Endothelial cell of umbilical vein (primary cell): Measurements from ENCODE around the gene CACNA1B. TPM values are rescaled to one million over a fixed set of nuclear protein-coding genes. Genes with fewer than 3 reads are reported as not detected.

Experiments used
- BruUV-seq: library from RNA; stranded (reverse); fragments of 400-500 nt; replicated peaks from 2 replicates; lab custom pipeline; 2021; lab: Mats Ljungman, UMichigan
- CTCF ChIA-PET: fragments of 300-600, 350-600 bp; sonication (Branson Sonifier 250); formaldehyde crosslinking; loops from one replicate; lab custom pipeline; 2021; ENCODE audit warnings: antibody characterized with exemption, inconsistent platforms; lab: Charles Lee
- POLR2A ChIA-PET: fragments of 300-600, 350-600 bp; sonication (Branson Sonifier 250); formaldehyde crosslinking; loops from one replicate; lab custom pipeline; 2021; ENCODE audit warnings: antibody characterized with exemption, inconsistent platforms; lab: Charles Lee
- DNase-seq: peaks from one replicate; pipeline ENCODE4 v3.0.0-alpha.2; 2011; ENCODE audit warnings: low read depth, low spot score
- FAIRE-seq: peaks from 2 replicates; lab custom pipeline; 2011; peaks lifted over from hg19 to GRCh38; lab: Jason Lieb, UNC
- H2AFZ ChIP-seq: 2 replicates; pipeline ENCODE4 v1.6.0; 2012; ENCODE audit warnings: low read depth, low read length, control low read depth, inconsistent platforms
- H3K27ac ChIP-seq: 2 replicates; pipeline ENCODE4 v1.5.1; 2011; ENCODE audit warnings: low read depth, mild to moderate bottlenecking, control low read depth, low read length, moderate library complexity; ENCODE audit not compliant: insufficient read depth
- H3K27me3 ChIP-seq, 2 experiments: 2 replicates each; pipeline versions ENCODE4 v1.6.0 to v1.6.1; 2011; ENCODE audit warnings: low read length in 2 of 2, mixed read lengths in 1 of 2; ENCODE audit not compliant: control insufficient read depth in 2 of 2, insufficient read depth in 2 of 2
- H3K36me3 ChIP-seq, 2 experiments: 2 replicates in 1 of 2; 3 replicates in 1 of 2; pipeline ENCODE4 v1.5.1; 2011; ENCODE audit warnings: low read length in 2 of 2, mild to moderate bottlenecking in 1 of 2, moderate library complexity in 1 of 2; ENCODE audit not compliant: control insufficient read depth in 2 of 2, insufficient read depth in 2 of 2; ENCODE audit errors: extremely low read depth in 1 of 2
- H3K4me1 ChIP-seq: 3 replicates; pipeline ENCODE4 v1.5.1; 2011; ENCODE audit warnings: mild to moderate bottlenecking, low read length; ENCODE audit not compliant: control insufficient read depth, insufficient read depth; ENCODE audit errors: extremely low read depth
- H3K4me2 ChIP-seq: 2 replicates; pipeline ENCODE4 v1.6.1; 2011; ENCODE audit warnings: low read length, control low read depth, mixed read lengths; ENCODE audit not compliant: insufficient read depth
- H3K4me3 ChIP-seq, 3 experiments: fragments of 200-600 bp in 1 of 3; sonication (generic), shearing (Covaris generic) in 1 of 3; replicated peaks in 1 of 3; 2 replicates each; pipeline ENCODE4 v1.5.1; 2011 to 2016; ENCODE audit warnings: control low read depth in 3 of 3, low read length in 3 of 3, mild to moderate bottlenecking in 2 of 3, inconsistent platforms in 1 of 3, low read depth in 1 of 3, moderate library complexity in 1 of 3; ENCODE audit not compliant: insufficient read depth in 1 of 3
- H3K79me2 ChIP-seq: 2 replicates; pipeline ENCODE4 v1.6.0; 2012; ENCODE audit warnings: low read length, inconsistent platforms; ENCODE audit not compliant: control insufficient read depth, insufficient read depth
- H3K9ac ChIP-seq: replicated peaks from 2 replicates; pipeline ENCODE3; 2011; ENCODE audit warnings: low read length, control low read depth; ENCODE audit not compliant: insufficient read depth; ENCODE audit errors: extremely low read depth
- H3K9me1 ChIP-seq: replicated peaks from 3 replicates; pipeline ENCODE4 v1.6.0; 2011; ENCODE audit warnings: mild to moderate bottlenecking, low read length; ENCODE audit not compliant: control insufficient read depth, insufficient read depth; ENCODE audit errors: extremely low read depth
- H3K9me3 ChIP-seq: replicated peaks from 2 replicates; pipeline ENCODE4 v1.5.1; 2012; ENCODE audit warnings: low read length, inconsistent platforms; ENCODE audit not compliant: control insufficient read depth, insufficient read depth
- H4K20me1 ChIP-seq: replicated peaks from 2 replicates; pipeline ENCODE3; 2011; ENCODE audit warnings: mild to moderate bottlenecking, low read length; ENCODE audit not compliant: control insufficient read depth, insufficient read depth; ENCODE audit errors: extremely low read depth
- CTCF ChIP-seq, 2 donors: IDR thresholded peaks; 1 replicate in 1 of 2; 2 replicates in 1 of 2; pipeline ENCODE4 v1.5.1; 2011; ENCODE audit warnings: low read length in 2 of 2, mild to moderate bottlenecking in 2 of 2, moderate library complexity in 2 of 2, control low read depth in 1 of 2, inconsistent platforms in 1 of 2, low read depth in 1 of 2; ENCODE audit not compliant: insufficient read depth in 1 of 2; ENCODE audit errors: extremely low read depth in 1 of 2
- EZH2 ChIP-seq: IDR thresholded peaks from 2 replicates; pipeline ENCODE4 v1.6.1; 2012; ENCODE audit warnings: borderline replicate concordance, low read depth, mild to moderate bottlenecking, moderate library complexity, low read length, inconsistent platforms; ENCODE audit not compliant: severe bottlenecking
- FOS ChIP-seq: IDR thresholded peaks from 2 replicates; pipeline ENCODE4 v1.6.1; 2011; ENCODE audit warnings: mild to moderate bottlenecking, low read length, moderate library complexity, borderline replicate concordance; ENCODE audit not compliant: insufficient read depth
- GATA2 ChIP-seq: IDR thresholded peaks from 2 replicates; pipeline ENCODE4 v1.7.0; 2011; ENCODE audit warnings: low read depth, mild to moderate bottlenecking, moderate library complexity, mixed read lengths, low read length; ENCODE audit not compliant: insufficient read length, insufficient read depth
- JUN ChIP-seq: IDR thresholded peaks from 2 replicates; pipeline ENCODE4 v1.6.1; 2011; ENCODE audit warnings: borderline replicate concordance, low read depth; ENCODE audit not compliant: insufficient read length, insufficient read depth
- MAX ChIP-seq: IDR thresholded peaks from 2 replicates; pipeline ENCODE4 v1.6.1; 2011; ENCODE audit not compliant: insufficient read depth, insufficient read length
- MYC ChIP-seq: IDR thresholded peaks from one replicate; pipeline ENCODE4 v1.6.1; 2011; ENCODE audit warnings: mild to moderate bottlenecking, low read depth, low read length
- POLR2A ChIP-seq: IDR thresholded peaks from 2 replicates; pipeline ENCODE4 v1.6.1; 2012; ENCODE audit warnings: low read depth, mild to moderate bottlenecking, control low read depth, low read length
- POLR2AphosphoS5 ChIP-seq: IDR thresholded peaks from 2 replicates; pipeline ENCODE4 v1.6.1; 2012; ENCODE audit warnings: low read depth, mild to moderate bottlenecking, control low read depth, low read length, moderate library complexity; ENCODE audit not compliant: insufficient read depth
- dilution Hi-C: fragments of 300-500 bp; cut with MboI; formaldehyde crosslinking; loops from one replicate; pipeline ENCODE4 v1.15.0; 2019; ENCODE audit warnings: low sequenced_read_pairs; ENCODE audit not compliant: extremely low pct_ligation_motif_present
- intact Hi-C: fragments of 100-400 bp; cut with micrococcal nuclease; formaldehyde crosslinking; loops from one replicate; pipeline ENCODE4 v1.10.0; 2022
- polyA plus RNA-seq, 4 experiments: library from polyadenylated mRNA; depleted of rRNA in 3 of 4; stranded (reverse) in 3 of 4; unstranded in 1 of 4; fragments of >200 nt; gene quantifications; 2 replicates each; pipeline versions ENCODE4 v1.2.1 to v1.2.3, GENCODE V29; 2011 to 2012; ENCODE audit warnings: missing spikeins in 1 of 4
- total RNA-seq: library from RNA; stranded (reverse); gene quantifications from 2 replicates; pipeline ENCODE4 v1.2.3, GENCODE V29; 2021

Gene CACNA1B
- total and polyA plus RNA-seq, 2 donors (not counting 3 experiments of a cell fraction or from before 2014, with no cell fraction given): 0.11 to 0.41 TPM

GRCh38 chr9:137876269-137876668, 1.3 kb upstream of the CACNA1B start:
- Histone ChIP-seq H3K4me3 (no peak overlapping the region), H3K27me3 (peaks cover 2 to 3% of the 10 kb centered on the region in 2 experiments), H2AFZ (no peak overlapping the region), H3K4me2 (no peak overlapping the region), H3K9ac (no peak overlapping the region), H3K36me3 (no peaks in the 10 kb centered on the region), H4K20me1 (no peaks in the 10 kb centered on the region), H3K79me2 (no peaks in the 10 kb centered on the region), H3K9me3 (no peaks in the 10 kb centered on the region), H3K4me1 (no peaks in the 10 kb centered on the region), H3K9me1 (no peaks in the 10 kb centered on the region), H3K27ac (no peak overlapping the region)
- intact Hi-C loops (no loop called here), dilution Hi-C loops (no loop called here)
- DNase-seq (no peak), FAIRE-seq (no peak)
- BruUV-seq: no TSS peak
- CTCF ChIA-PET: no interaction called here
- POLR2A ChIA-PET: no interaction called here
- TF ChIP-seq CTCF (IDR thresholded peaks at IDR 0.05; ENCODE audit: extremely low read depth in 1 of 2, insufficient read depth in 1 of 2, low read depth in 1 of 2, low read length in 2 of 2) (no peak), FOS (no peak), POLR2A (no peak), MYC (no peak), JUN (no peak), GATA2 (no peak), MAX (no peak), POLR2AphosphoS5 (no peak), EZH2 (no peak)
